ENCODE data around the gene ALDH1A3.

The ALDH1A3 gene

DNA sequence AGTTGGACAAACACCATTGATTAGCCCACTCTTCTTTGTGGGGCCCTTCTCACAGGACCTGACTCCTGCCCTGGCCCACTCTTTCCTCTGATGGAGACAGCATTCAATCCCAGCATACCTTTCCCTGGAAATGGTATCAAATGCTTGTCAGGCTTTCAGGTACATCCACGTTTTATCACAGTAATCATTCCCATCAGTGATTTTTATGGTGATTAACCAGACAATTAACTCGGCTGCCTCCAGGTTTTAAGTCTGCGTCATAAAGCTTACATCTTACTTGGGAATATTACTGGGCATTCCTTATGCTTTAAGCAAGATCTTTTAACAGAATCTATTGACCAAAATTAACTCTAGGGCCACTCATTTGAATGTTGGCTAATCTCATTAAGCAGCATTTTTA, 72.9 kb downstream of the ALDH1A3 start:
- no peaks in the 10 kb centered on the region for H4K20me1 ChIP-seq
- no peak overlapping the region for H3K4me3 ChIP-seq
- H3K27me3 ChIP-seq = no peaks in the 10 kb centered on the region
- no peak overlapping the region for H3K9ac ChIP-seq
- H3K9me3 ChIP-seq = no peaks in the 10 kb centered on the region
- no peak for TF ChIP-seq Cebpa-rat (IDR thresholded peaks at IDR 0.05)
- H3K36me3 ChIP-seq = no peaks in the 10 kb centered on the region
- no peaks in the 10 kb centered on the region for H3K4me1 ChIP-seq
- no peak overlapping the region for H3K27ac ChIP-seq
- H3K4me2 ChIP-seq = no peak overlapping the region

- Histone ChIP-seq H3K9ac (no peak overlapping the region), H3K27ac (no peak overlapping the region), H3K4me2 (no peak overlapping the region)
These were observed 78.9 kb downstream of the ALDH1A3 start for GRCh38 chr15:100958326-100959065.

GRCh38 chr15:100959066-100960050, 79.7 kb downstream of the ALDH1A3 start:
- Histone ChIP-seq H4K20me1 (no peaks in the 10 kb centered on the region), H3K9me3 (no peaks in the 10 kb centered on the region), H3K4me1 (no peaks in the 10 kb centered on the region), H3K27ac (no peak overlapping the region), H3K9ac (no peak overlapping the region), H3K27me3 (no peaks in the 10 kb centered on the region), H3K36me3 (no peaks in the 10 kb centered on the region), H3K4me2 (no peak overlapping the region), H3K4me3 (no peak overlapping the region)
- no peak for TF ChIP-seq Cebpa-rat (IDR thresholded peaks at IDR 0.05)

More at GRCh38 chr15:100958326-100959065, 78.9 kb downstream of the ALDH1A3 start:
- no peaks in the 10 kb centered on the region for H3K9me3 ChIP-seq
- no peaks in the 10 kb centered on the region for H4K20me1 ChIP-seq
- no peaks in the 10 kb centered on the region for H3K36me3 ChIP-seq
- H3K4me1 ChIP-seq = no peaks in the 10 kb centered on the region
- no peaks in the 10 kb centered on the region for H3K27me3 ChIP-seq
- no peak for TF ChIP-seq Cebpa-rat (IDR thresholded peaks at IDR 0.05)
- H3K4me3 ChIP-seq = no peak overlapping the region
